Neutrophil (primary cell): ENCODE results near the gene NSG1.

Source experiments
- H3K27ac ChIP-seq: fragments of 200-600 bp; sonication (generic); 2 replicates; pipeline ENCODE4 v1.5.1; 2016; ENCODE audit warnings: mild to moderate bottlenecking, moderate library complexity
- H3K27me3 ChIP-seq: fragments of 200-600 bp; sonication (generic); 2 replicates; pipeline ENCODE4 v1.6.0; 2016; ENCODE audit warnings: mild to moderate bottlenecking
- H3K36me3 ChIP-seq: fragments of 200-600 bp; sonication (generic); 2 replicates; pipeline ENCODE4 v1.5.1; 2017
- H3K4me1 ChIP-seq, 2 experiments: fragments of 200-600 bp in 1 of 2; sonication (generic) in 1 of 2; 1 replicate in 1 of 2; 2 replicates in 1 of 2; pipeline versions ENCODE4 v1.5.1 to v1.6.1; 2013 to 2016; ENCODE audit warnings: low read depth in 1 of 2, low read length in 1 of 2, mild to moderate bottlenecking in 1 of 2, moderate library complexity in 1 of 2; ENCODE audit not compliant: control insufficient read depth in 1 of 2, insufficient read depth in 1 of 2
- H3K4me3 ChIP-seq, 2 experiments: fragments of 200-600 bp in 1 of 2; sonication (generic) in 1 of 2; 1 replicate in 1 of 2; 2 replicates in 1 of 2; pipeline ENCODE4 v1.5.1; 2013 to 2016; ENCODE audit warnings: low read depth in 1 of 2, low read length in 1 of 2, mild to moderate bottlenecking in 1 of 2, moderate library complexity in 1 of 2
- H3K9me3 ChIP-seq: fragments of 200-600 bp; sonication (generic); 2 replicates; pipeline ENCODE4 v1.5.1; 2016
- TF ChIP-seq, protein P1 (sequence below): fragments of 200-600 bp; sonication (generic); IDR thresholded peaks from 2 replicates; pipeline ENCODE4 v1.5.1; 2016; ENCODE audit warnings: antibody characterized with exemption

Gene NSG1

GRCh38 chr4:4356106-4357041, 30.5 kb upstream of the NSG1 start:
- no peaks in the 10 kb centered on the region for H3K36me3 ChIP-seq
- TF ChIP-seq, protein P1, sequence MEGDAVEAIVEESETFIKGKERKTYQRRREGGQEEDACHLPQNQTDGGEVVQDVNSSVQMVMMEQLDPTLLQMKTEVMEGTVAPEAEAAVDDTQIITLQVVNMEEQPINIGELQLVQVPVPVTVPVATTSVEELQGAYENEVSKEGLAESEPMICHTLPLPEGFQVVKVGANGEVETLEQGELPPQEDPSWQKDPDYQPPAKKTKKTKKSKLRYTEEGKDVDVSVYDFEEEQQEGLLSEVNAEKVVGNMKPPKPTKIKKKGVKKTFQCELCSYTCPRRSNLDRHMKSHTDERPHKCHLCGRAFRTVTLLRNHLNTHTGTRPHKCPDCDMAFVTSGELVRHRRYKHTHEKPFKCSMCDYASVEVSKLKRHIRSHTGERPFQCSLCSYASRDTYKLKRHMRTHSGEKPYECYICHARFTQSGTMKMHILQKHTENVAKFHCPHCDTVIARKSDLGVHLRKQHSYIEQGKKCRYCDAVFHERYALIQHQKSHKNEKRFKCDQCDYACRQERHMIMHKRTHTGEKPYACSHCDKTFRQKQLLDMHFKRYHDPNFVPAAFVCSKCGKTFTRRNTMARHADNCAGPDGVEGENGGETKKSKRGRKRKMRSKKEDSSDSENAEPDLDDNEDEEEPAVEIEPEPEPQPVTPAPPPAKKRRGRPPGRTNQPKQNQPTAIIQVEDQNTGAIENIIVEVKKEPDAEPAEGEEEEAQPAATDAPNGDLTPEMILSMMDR = no peak
- H3K9me3 ChIP-seq = no peaks in the 10 kb centered on the region
- H3K27me3 ChIP-seq = peaks cover 18% of the 10 kb centered on the region
- no peak overlapping the region for H3K4me3 ChIP-seq
- no peak overlapping the region for H3K27ac ChIP-seq
- H3K4me1 ChIP-seq = no peaks in the 10 kb centered on the region

GRCh38 chr4:4358093-4358854, 28.6 kb upstream of the NSG1 start:
- Histone ChIP-seq H3K4me3 (no peak overlapping the region), H3K27ac (no peak overlapping the region), H3K27me3 (peaks cover 20% of the 10 kb centered on the region), H3K36me3 (no peaks in the 10 kb centered on the region), H3K4me1 (no peaks in the 10 kb centered on the region), H3K9me3 (no peaks in the 10 kb centered on the region)
- TF ChIP-seq, protein P1 = no peak

DNA sequence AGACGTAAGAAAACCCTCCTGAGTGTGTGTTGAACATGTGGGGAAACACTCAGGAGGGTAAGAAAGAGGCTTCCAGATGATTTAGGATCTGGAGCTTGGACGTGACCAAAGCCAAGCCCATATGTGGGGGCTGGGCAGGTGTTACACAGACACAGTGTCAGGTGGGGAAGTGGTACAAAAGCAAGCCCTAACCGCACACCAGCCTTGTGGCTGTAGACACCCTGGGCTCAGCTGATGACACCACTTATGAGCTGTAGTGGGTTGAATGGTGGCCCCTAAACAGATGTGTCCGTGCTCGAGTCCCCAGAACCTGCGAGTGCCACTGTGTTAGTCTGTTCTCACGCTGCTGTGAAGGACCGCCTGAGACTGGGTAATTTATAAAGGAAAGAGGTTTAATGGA, 25.0 kb upstream of the NSG1 start:
- TF ChIP-seq, protein P1 = no peak
- H3K4me1 ChIP-seq = no peaks in the 10 kb centered on the region
- no peak overlapping the region for H3K27ac ChIP-seq
- H3K36me3 ChIP-seq = no peaks in the 10 kb centered on the region
- no peak overlapping the region for H3K4me3 ChIP-seq
- H3K27me3 ChIP-seq = peaks cover 27% of the 10 kb centered on the region
- no peaks in the 10 kb centered on the region for H3K9me3 ChIP-seq

- TF ChIP-seq, protein P1 = no peak
- Histone ChIP-seq H3K36me3 (no peaks in the 10 kb centered on the region), H3K27me3 (peaks cover 16% of the 10 kb centered on the region), H3K4me1 (no peaks in the 10 kb centered on the region), H3K4me3 (no peak overlapping the region), H3K27ac (no peak overlapping the region), H3K9me3 (no peaks in the 10 kb centered on the region)
These were observed 23.8 kb upstream of the NSG1 start for GRCh38 chr4:4362991-4363697.

- TF ChIP-seq, protein P1 = no peak
- Histone ChIP-seq H3K27ac (no peak overlapping the region), H3K9me3 (no peaks in the 10 kb centered on the region), H3K36me3 (no peaks in the 10 kb centered on the region), H3K4me1 (no peaks in the 10 kb centered on the region), H3K27me3 (peaks cover 8% of the 10 kb centered on the region), H3K4me3 (no peak overlapping the region)
These were observed 22.8 kb upstream of the NSG1 start for GRCh38 chr4:4364061-4364460.
